C4-2B (cell line): ENCODE data around the gene LRRC49.

ENCODE experiments used
- ZFX ChIP-seq: fragments of 450-650 bp; IDR thresholded peaks from 2 replicates; pipeline ENCODE4 v1.6.1; 2017
- TF ChIP-seq, protein P1 (sequence below): fragments of 450-650 bp; conservative IDR thresholded peaks from 2 replicates; pipeline ENCODE4 v1.5.1; 2017; ENCODE audit warnings: mild to moderate bottlenecking

DNA sequence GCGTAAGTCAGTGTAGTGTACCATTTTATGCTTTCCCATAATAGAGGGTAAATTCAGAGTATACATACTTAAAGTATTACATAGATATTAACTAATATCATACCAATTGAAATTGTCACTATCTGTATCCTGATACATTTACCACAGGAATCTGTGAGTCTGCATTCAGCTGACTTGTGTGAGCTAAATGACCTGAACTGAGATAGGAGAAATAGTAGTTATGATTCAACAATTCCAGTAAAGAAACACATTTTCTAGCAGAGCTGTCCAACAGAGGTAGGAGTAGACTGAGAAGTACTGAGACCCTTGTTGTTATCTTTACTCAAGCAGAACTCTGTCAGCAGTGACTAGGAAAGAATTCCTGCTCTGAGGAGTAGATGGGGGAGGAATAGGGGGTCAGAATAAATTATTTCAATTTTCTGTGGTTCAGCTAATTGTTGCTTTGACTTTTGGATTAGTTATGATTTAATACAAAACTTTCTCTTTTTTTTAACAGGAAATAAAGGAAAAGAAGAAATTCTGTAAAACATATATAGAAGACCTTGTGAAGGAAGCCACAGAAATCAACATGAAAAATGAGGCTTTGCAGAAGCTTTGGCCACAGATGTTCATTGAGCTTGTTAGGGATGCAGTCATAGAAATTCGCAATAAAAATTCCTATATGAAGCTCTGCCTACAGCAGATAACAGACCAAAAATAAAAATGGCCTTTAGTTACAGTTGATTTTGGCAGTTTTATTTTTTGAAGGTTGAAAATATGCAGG lies 156.5 kb downstream of the LRRC49 start:
- TF ChIP-seq, protein P1, sequence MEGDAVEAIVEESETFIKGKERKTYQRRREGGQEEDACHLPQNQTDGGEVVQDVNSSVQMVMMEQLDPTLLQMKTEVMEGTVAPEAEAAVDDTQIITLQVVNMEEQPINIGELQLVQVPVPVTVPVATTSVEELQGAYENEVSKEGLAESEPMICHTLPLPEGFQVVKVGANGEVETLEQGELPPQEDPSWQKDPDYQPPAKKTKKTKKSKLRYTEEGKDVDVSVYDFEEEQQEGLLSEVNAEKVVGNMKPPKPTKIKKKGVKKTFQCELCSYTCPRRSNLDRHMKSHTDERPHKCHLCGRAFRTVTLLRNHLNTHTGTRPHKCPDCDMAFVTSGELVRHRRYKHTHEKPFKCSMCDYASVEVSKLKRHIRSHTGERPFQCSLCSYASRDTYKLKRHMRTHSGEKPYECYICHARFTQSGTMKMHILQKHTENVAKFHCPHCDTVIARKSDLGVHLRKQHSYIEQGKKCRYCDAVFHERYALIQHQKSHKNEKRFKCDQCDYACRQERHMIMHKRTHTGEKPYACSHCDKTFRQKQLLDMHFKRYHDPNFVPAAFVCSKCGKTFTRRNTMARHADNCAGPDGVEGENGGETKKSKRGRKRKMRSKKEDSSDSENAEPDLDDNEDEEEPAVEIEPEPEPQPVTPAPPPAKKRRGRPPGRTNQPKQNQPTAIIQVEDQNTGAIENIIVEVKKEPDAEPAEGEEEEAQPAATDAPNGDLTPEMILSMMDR = no peak
- no peak for TF ChIP-seq ZFX
